Right cardiac atrium (tissue), 5 donors: ENCODE measurements around the gene SLC7A9. TPM values are rescaled to one million over a fixed set of nuclear protein-coding genes. Genes with fewer than 3 reads are reported as not detected.
"Not testable (repeated sequence)": the region's sequence is repeated elsewhere in the genome, so short reads cannot be mapped to it uniquely, and the experiment has no call there.

Experiments
- ATAC-seq, 2 donors: fragments of 200-7000 bp; cut with Tn5 transposase; one replicate each; pipeline versions ENCODE4 v1.8.0 to v1.9.1; 2020; ENCODE audit warnings: moderate library complexity in 2 of 2, mild to moderate bottlenecking in 1 of 2
- DNase-seq, 3 donors: peaks; one replicate each; pipeline ENCODE4 v3.0.0-alpha.2; 2020
- H3K27ac ChIP-seq: one replicate; pipeline ENCODE4 v1.5.1; 2013; ENCODE audit warnings: mild to moderate bottlenecking, low read length, control low read depth, moderate library complexity
- H3K27me3 ChIP-seq: one replicate; pipeline ENCODE4 v1.6.1; 2013; ENCODE audit not compliant: control insufficient read depth, insufficient read depth
- H3K4me1 ChIP-seq: one replicate; pipeline ENCODE4 v1.6.1; 2013; ENCODE audit warnings: low read length; ENCODE audit not compliant: control insufficient read depth, insufficient read depth
- H3K4me3 ChIP-seq: one replicate; pipeline ENCODE4 v1.5.1; 2013; ENCODE audit warnings: low read length, control low read depth
- H3K9me3 ChIP-seq: one replicate; pipeline ENCODE4 v1.6.1; 2013; ENCODE audit warnings: low read length; ENCODE audit not compliant: control insufficient read depth
- WGBS: extraction: QIAGEN DNeasy Blood & Tissue Kit; methylation state at CpG from one replicate; pipeline ENCODE4 v1.1.7; 2013; 5-methylcytosine and 5-hydroxymethylcytosine counted together
- intact Hi-C, 4 donors: fragments of 100-400 bp; cut with DNase I; formaldehyde crosslinking; loops; one replicate each; pipeline versions ENCODE4 v1.11.0 to v1.14.0; 2022 to 2023
- polyA plus RNA-seq: library from polyadenylated mRNA; stranded (reverse); fragments of 200-250 nt; gene quantifications from one replicate; pipeline ENCODE4 v1.2.3, GENCODE V29; 2013
- total RNA-seq, 4 donors: library from RNA; stranded (reverse); fragmentation: NEBNext Ultra II Directional; extraction: Animal tissue kit (Norgen Biotek cat#: 25700); gene quantifications; one replicate each; pipeline ENCODE4 v1.2.1, GENCODE V29; 2021
- donor health status: healthy with polysubstance abuse.
- donor health status: DM: no; HTN: yes; CAD: no.
- donor health status: DM: no; HTN: no; CAD: no.
- donor health status: DM: no; HTN: yes; CAD: no; lungs with severe emphysema.
- donor health status: DM: yes; HTN: yes; CAD: no.

SLC7A9 gene
- total and polyA plus RNA-seq, 5 donors: 0.18 TPM; not detected in 3

DNA sequence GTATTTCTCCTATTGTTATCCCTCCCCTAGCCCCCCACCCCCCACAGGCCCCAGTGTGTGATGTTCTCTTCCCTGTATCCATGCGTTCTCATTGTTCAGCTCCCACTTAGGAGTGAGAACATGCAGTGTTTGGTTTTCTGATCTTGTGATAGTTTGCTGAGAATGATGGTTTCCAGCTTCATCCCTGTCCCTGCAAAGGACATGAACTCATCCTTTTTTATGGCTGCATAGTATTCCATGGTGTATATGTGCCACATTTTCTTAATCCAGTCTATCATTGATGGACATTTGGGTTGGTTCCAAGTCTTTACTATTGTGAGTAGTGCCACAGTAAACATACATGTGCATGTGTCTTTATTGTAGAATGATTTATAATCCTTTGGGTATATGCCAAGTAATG, 87.5 kb downstream of the SLC7A9 start:
- WGBS: 94% methylated on average over 1 of the region's 1 CpG

GRCh38 chr19:32781280-32781679, 88.3 kb downstream of the SLC7A9 start:
- intact Hi-C loops: no loop called here
- Histone ChIP-seq H3K27ac (no peak overlapping the region), H3K4me3 (no peak overlapping the region), H3K9me3 (no peaks in the 10 kb centered on the region), H3K4me1 (no peaks in the 10 kb centered on the region), H3K27me3 (no peaks in the 10 kb centered on the region)
- no peak for DNase-seq
- no peak for ATAC-seq
- 85% methylated on average over 2 of the region's 2 CpGs for WGBS

More for the DNA sequence above, 87.5 kb downstream of the SLC7A9 start:
- H3K27ac ChIP-seq, H3K4me3 ChIP-seq, H3K4me1 ChIP-seq, DNase-seq, H3K27me3 ChIP-seq, intact Hi-C loops, ATAC-seq, H3K9me3 ChIP-seq: not testable (repeated sequence)

Other genes with a start within 250 kb of the SLC7A9 start
- 10 to 100 TPM; 16.0 to 27.9 (median 23.0) TPM for gene ANKRD27, start 194.6 kb downstream of the SLC7A9 start, total RNA-seq
- 8.4 TPM for gene ANKRD27, start 194.6 kb downstream of the SLC7A9 start, polyA plus RNA-seq
- 1 to 10 TPM; 1.7 to 6.6 (median 3.8) TPM for gene RGS9BP, start 193.9 kb downstream of the SLC7A9 start, total RNA-seq
- gene RGS9BP, start 193.9 kb downstream of the SLC7A9 start, polyA plus RNA-seq: 1.2 TPM
- gene NUDT19, start 177.9 kb downstream of the SLC7A9 start, total RNA-seq: 10 to 100 TPM in 3 of 4 donors, 1 to 10 TPM in 1; 9.3 to 16.9 (median 14.0) TPM
- 12.3 TPM for gene NUDT19, start 177.9 kb downstream of the SLC7A9 start, polyA plus RNA-seq
- 1 to 10 TPM in 1 of 4 donors, under 1 TPM in 3; 0.06 to 1.0 (median 0.13) TPM for gene TDRD12, start 150.0 kb downstream of the SLC7A9 start, total RNA-seq
- not detected for gene TDRD12, start 150.0 kb downstream of the SLC7A9 start, polyA plus RNA-seq
- 10 to 100 TPM in 1 of 4 donors, 1 to 10 TPM in 3; 9.2 to 11.3 (median 9.3) TPM for gene CEP89, start 102.2 kb upstream of the SLC7A9 start, total RNA-seq
- 5.6 TPM for gene CEP89, start 102.2 kb upstream of the SLC7A9 start, polyA plus RNA-seq
- under 1 TPM in 3 of 4 donors, not detected in 1; 0.66 to 0.97 (median 0.79) TPM for gene FAAP24, start 102.5 kb upstream of the SLC7A9 start, total RNA-seq
- gene FAAP24, start 102.5 kb upstream of the SLC7A9 start, polyA plus RNA-seq: 0.72 TPM
- gene RHPN2, start 195.1 kb upstream of the SLC7A9 start, total RNA-seq: 1 to 10 TPM; 1.6 to 3.1 (median 2.0) TPM
- 1.8 TPM for gene RHPN2, start 195.1 kb upstream of the SLC7A9 start, polyA plus RNA-seq
- gene GPATCH1, start 211.4 kb upstream of the SLC7A9 start, total RNA-seq: 1 to 10 TPM; 4.2 to 7.2 (median 6.3) TPM
- 3.0 TPM for gene GPATCH1, start 211.4 kb upstream of the SLC7A9 start, polyA plus RNA-seq